Activated CD8-positive, alpha-beta T cell treated with anti-CD3 and anti-CD28 coated beads, Interleukin-2, amount 10 ng/mL, durations not matched to agents 7 days and 5 days (primary cell): ENCODE measurements around the gene MGMT. TPM values are rescaled to one million over a fixed set of nuclear protein-coding genes. Genes with fewer than 3 reads are reported as not detected.

Source experiments
- ATAC-seq: fragments of 150-1000 bp; cut with Tn5 transposase; one replicate; pipeline ENCODE4 v1.10.0; 2021; ENCODE audit warnings: moderate library complexity
- CTCF ChIA-PET: fragments of 350-600 bp; sonication (Branson Sonifier 250); formaldehyde crosslinking; loops from one replicate; lab custom pipeline; 2021; ENCODE audit warnings: antibody characterized with exemption; lab: Charles Lee
- POLR2A ChIA-PET: fragments of 350-600 bp; sonication (Branson Sonifier 250); formaldehyde crosslinking; loops from one replicate; lab custom pipeline; 2021; ENCODE audit warnings: antibody characterized with exemption; lab: Charles Lee
- DNase-seq: peaks from one replicate; pipeline ENCODE4 v3.0.0-alpha.2; 2020
- H3K27ac Mint-ChIP-seq: one replicate; pipeline ENCODE4 v1.8.0; 2021; ENCODE audit warnings: mild to moderate bottlenecking, mixed read lengths
- H3K27me3 Mint-ChIP-seq: one replicate; pipeline ENCODE4 v1.8.0; 2021; ENCODE audit warnings: low read depth, mixed read lengths
- H3K36me3 Mint-ChIP-seq: one replicate; pipeline ENCODE4 v1.8.0; 2021; ENCODE audit warnings: low read depth, mixed read lengths
- H3K4me1 Mint-ChIP-seq: one replicate; pipeline ENCODE4 v1.8.0; 2021; ENCODE audit warnings: low read depth, mixed read lengths
- H3K4me3 Mint-ChIP-seq: one replicate; pipeline ENCODE4 v1.8.0; 2021; ENCODE audit warnings: mild to moderate bottlenecking, mixed read lengths
- H3K9me3 Mint-ChIP-seq: one replicate; pipeline ENCODE4 v1.8.0; 2022; ENCODE audit warnings: mixed read lengths; ENCODE audit not compliant: insufficient read depth
- total RNA-seq, 2 experiments: library from RNA; stranded (reverse); gene quantifications; one replicate each; pipeline ENCODE4 v1.2.3, GENCODE V29; 2021

The MGMT gene
- total RNA-seq, 2 experiments from 2014 or later, result 16.7 to 17.3 TPM

DNA sequence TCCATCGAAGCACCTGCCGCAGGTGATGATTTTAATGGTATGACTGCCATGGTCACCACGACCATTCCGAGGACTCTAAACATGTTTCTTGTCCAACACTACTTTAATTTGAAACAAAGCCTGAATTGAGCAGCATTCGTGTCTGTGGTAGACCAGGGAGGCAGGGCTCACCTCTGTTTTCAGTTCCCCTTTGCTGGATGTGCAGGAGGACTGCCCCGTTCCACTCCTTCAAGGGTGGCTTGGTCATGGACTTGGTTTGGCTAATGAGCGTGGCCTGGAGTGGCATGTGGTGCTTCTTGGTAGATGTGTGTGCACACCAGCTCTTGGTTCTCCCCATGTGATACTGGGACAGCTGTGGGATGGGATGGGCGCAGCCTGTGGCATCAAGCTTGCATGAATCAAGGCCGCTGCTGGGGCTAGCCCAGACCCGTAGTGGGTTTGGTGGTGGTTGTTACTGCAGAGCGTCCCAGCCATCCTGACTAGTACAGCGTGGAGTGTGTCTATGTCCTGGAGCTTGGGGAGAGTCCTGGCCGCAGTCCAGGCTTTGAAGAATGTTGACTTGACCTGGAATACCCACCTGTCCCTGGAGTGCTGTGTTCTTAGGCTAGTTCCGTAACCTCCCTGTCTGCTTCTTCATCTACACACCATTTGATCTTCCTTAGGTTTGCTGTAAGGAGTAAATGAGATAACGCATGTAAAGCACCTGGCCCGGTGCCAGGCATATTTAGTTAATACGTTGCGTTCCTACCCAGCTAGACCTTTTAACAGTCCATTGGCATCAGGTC lies 34.8 kb downstream of the MGMT start:
- Mint-ChIP-seq H3K4me3 (no peak overlapping the region), H3K4me1 (no peaks in the 10 kb centered on the region), H3K27ac (no peak overlapping the region), H3K36me3 (peaks cover 19% of the 10 kb centered on the region), H3K27me3 (no peaks in the 10 kb centered on the region), H3K9me3 (peaks cover 22% of the 10 kb centered on the region)
- POLR2A ChIA-PET, result no interaction called here
- no peak for DNase-seq
- ATAC-seq, result no peak
- CTCF ChIA-PET, result no interaction called here

- no peaks in the 10 kb centered on the region for H3K27me3 Mint-ChIP-seq
- peaks cover 27% of the 10 kb centered on the region for H3K9me3 Mint-ChIP-seq
- ChIA-PET POLR2A (no interaction called here), CTCF (no interaction called here)
- H3K27ac Mint-ChIP-seq, result no peak overlapping the region
- no peak overlapping the region for H3K4me3 Mint-ChIP-seq
- ATAC-seq, result no peak
- peaks cover 19% of the 10 kb centered on the region for H3K36me3 Mint-ChIP-seq
- H3K4me1 Mint-ChIP-seq, result no peaks in the 10 kb centered on the region
- DNase-seq, result no peak
Observed at GRCh38 chr10:129502448-129502847, 35.4 kb downstream of the MGMT start.

DNA sequence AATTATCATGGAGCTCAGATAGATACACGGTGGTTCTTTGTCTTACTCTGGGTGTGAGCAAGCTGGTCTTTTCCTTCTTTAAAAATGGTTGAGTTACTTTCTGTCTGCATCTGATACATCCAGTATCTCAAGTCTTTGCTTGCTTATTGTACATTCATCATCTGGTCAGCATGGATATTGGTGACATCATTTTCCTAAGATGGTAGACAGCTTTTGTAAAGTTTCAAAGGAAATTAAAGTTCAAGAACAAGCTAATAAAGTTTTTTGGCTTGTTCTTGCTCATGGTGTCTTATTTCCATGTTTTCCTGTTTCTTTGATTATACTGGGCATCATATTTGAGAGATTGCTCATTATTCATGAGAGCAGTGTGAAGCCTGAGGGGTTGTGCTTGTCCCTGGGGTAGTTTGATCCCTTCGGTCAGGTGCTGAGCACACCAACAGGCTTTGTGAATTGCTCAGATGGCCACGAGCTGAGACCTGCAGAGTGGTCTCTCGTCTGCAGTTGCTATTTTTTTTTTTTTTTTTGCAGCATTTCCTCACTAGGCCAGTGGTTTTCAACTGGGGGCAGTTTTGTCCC lies 38.5 kb downstream of the MGMT start:
- Mint-ChIP-seq H3K4me3 (no peak overlapping the region), H3K9me3 (peaks cover 19% of the 10 kb centered on the region), H3K27ac (no peak overlapping the region), H3K36me3 (peaks cover 19% of the 10 kb centered on the region), H3K4me1 (no peaks in the 10 kb centered on the region), H3K27me3 (no peaks in the 10 kb centered on the region)
- DNase-seq (no peak), ATAC-seq (no peak)
- CTCF ChIA-PET, result no interaction called here
- POLR2A ChIA-PET, result no interaction called here

DNA sequence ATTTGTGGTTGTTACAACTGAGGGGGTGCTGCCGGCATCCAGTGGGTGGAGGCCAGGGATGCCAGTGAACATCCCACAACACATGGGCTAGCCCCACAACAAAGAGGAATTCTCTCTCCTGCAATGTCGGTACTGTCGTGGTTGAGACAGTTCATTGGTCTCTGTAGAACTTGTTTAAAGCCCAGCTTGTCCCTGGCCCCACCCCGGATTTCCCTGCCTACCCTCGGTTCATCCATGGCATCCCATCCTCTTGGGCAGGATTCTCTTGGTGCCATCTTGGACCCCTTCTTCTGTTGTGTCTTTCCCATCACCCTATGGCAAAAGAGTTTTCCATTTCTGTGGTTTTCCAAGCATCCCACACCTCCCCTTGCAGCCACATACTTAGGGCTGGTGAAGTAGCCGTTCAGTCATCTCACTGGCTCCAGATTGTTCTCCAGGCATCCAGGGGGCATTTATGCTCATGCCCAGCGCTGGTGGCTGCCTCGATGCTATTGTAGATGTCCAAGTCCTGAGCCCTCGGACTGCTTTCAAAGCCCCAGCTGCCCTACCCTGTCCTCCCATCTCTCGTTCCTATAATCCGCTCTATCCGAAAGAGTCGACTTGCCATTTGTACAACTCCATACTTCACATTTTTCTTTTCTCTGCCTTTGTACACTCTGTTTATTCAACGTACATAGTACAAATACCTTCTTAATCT lies 39.2 kb downstream of the MGMT start:
- H3K36me3 Mint-ChIP-seq, result peaks cover 19% of the 10 kb centered on the region
- ATAC-seq (no peak), DNase-seq (no peak)
- H3K9me3 Mint-ChIP-seq, result peaks cover 22% of the 10 kb centered on the region
- H3K27ac Mint-ChIP-seq, result no peak overlapping the region
- H3K4me1 Mint-ChIP-seq, result no peaks in the 10 kb centered on the region
- ChIA-PET CTCF (no interaction called here), POLR2A (no interaction called here)
- no peak overlapping the region for H3K4me3 Mint-ChIP-seq
- no peaks in the 10 kb centered on the region for H3K27me3 Mint-ChIP-seq

DNA sequence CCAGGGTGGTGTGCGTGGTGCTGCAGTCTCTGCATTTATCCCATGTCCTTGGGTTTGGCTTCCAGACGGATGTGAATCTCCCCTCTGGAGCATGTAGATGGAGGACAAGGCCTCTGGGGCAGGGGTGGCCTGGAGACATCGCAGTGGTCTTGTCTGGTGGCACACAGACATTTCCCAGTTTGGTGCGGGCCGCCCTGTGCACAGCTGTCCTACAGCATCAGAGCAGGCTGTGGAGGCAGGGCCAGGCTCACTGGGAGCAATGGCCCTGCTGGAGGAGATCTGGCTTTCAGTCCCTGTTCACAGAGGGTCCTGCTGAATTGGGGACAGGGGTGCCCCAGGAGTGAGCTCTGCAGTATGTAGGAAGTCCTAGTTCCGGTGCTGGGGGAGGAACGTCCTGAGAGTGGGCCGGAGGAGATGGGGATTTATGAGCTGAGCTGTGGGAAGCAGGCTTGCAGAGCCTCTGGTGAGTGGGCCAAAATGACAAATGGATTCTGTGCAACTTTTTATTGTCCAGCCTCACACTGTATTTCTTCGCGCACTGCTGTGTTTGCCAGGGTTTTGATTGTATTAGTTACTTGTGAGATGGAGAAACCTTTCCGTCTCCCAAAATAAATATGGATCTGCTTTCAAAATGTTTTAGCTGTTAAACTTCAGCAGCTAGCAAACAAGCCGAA lies 40.3 kb downstream of the MGMT start:
- ChIA-PET CTCF (no interaction called here), POLR2A (no interaction called here)
- no peak overlapping the region for H3K27ac Mint-ChIP-seq
- H3K9me3 Mint-ChIP-seq, result peaks cover 26% of the 10 kb centered on the region
- H3K36me3 Mint-ChIP-seq, result peaks cover 17% of the 10 kb centered on the region
- no peaks in the 10 kb centered on the region for H3K4me1 Mint-ChIP-seq
- DNase-seq (no peak), ATAC-seq (no peak)
- H3K27me3 Mint-ChIP-seq, result no peaks in the 10 kb centered on the region
- no peak overlapping the region for H3K4me3 Mint-ChIP-seq

GRCh38 chr10:129509155-129509554 lies 42.1 kb downstream of the MGMT start:
- Mint-ChIP-seq H3K27me3 (no peaks in the 10 kb centered on the region), H3K27ac (no peak overlapping the region), H3K9me3 (peaks cover 25% of the 10 kb centered on the region), H3K4me1 (no peaks in the 10 kb centered on the region), H3K36me3 (peaks cover 17% of the 10 kb centered on the region), H3K4me3 (no peak overlapping the region)
- ChIA-PET POLR2A (no interaction called here), CTCF (no interaction called here)
- ATAC-seq (no peak), DNase-seq (no peak)

DNA sequence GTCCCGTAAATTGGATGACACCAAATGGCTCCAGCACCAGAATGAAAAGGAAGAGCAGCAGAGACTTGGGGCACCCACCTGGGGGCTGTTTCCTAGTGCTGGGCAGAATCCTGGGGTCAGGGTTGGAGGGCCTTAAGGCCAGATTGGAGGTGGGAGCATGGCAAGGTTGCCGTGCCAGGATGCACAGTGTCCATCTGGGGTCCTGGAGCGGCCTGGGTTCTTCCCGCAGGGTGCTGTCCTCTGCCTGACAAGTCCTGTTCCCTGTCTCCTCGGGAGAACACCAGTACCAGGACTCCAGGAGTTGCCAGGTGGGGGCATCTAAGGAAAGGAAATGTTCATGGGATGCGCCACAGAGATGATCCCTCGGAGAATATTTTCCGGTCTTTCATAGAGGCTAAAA lies 42.8 kb downstream of the MGMT start:
- Mint-ChIP-seq H3K27me3 (no peaks in the 10 kb centered on the region), H3K36me3 (peaks cover 17% of the 10 kb centered on the region), H3K4me3 (no peak overlapping the region), H3K4me1 (peaks cover 2% of the 10 kb centered on the region), H3K27ac (no peak overlapping the region), H3K9me3 (peaks cover 25% of the 10 kb centered on the region)
- ChIA-PET CTCF (no interaction called here), POLR2A (no interaction called here)
- DNase-seq, result no peak
- ATAC-seq, result no peak

DNA sequence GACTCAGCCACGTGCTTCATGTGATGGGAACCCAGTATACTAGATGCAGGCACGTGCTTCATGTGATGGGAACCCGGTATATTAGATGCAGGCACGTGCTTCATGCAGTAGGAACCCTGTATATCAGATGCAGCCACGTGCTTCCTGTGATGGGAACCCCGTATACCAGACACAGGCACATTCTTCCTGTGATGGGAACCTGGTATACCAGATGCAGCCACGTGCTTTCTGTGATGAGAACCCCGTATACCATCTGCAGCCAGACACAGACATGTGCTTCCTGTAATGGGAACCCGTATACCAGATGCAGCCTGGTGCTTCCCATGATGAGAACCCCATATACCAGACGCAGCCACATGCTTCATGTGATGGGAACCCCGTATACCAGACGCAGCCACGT lies 44.0 kb downstream of the MGMT start:
- H3K36me3 Mint-ChIP-seq, result peaks cover 17% of the 10 kb centered on the region
- POLR2A ChIA-PET, result no interaction called here
- H3K4me3 Mint-ChIP-seq, result no peak overlapping the region
- no peaks in the 10 kb centered on the region for H3K27me3 Mint-ChIP-seq
- no peak overlapping the region for H3K27ac Mint-ChIP-seq
- CTCF ChIA-PET, result no interaction called here
- DNase-seq, result no peak
- H3K4me1 Mint-ChIP-seq, result peaks cover 2% of the 10 kb centered on the region
- peaks cover 25% of the 10 kb centered on the region for H3K9me3 Mint-ChIP-seq
- ATAC-seq, result no peak

GRCh38 chr10:129511758-129512157 lies 44.7 kb downstream of the MGMT start:
- Mint-ChIP-seq H3K4me3 (no peak overlapping the region), H3K27me3 (no peaks in the 10 kb centered on the region), H3K36me3 (peaks cover 12% of the 10 kb centered on the region), H3K4me1 (peaks cover 2% of the 10 kb centered on the region), H3K9me3 (peaks cover 22% of the 10 kb centered on the region), H3K27ac (no peak overlapping the region)
- DNase-seq, result no peak
- ChIA-PET POLR2A (no interaction called here), CTCF (no interaction called here)
- ATAC-seq, result no peak

- Mint-ChIP-seq H3K9me3 (peaks cover 14% of the 10 kb centered on the region), H3K4me1 (peaks cover 2% of the 10 kb centered on the region), H3K36me3 (peaks cover 8% of the 10 kb centered on the region), H3K4me3 (no peak overlapping the region), H3K27me3 (no peaks in the 10 kb centered on the region), H3K27ac (no peak overlapping the region)
- CTCF ChIA-PET, result no interaction called here
- DNase-seq (no peak), ATAC-seq (no peak)
- POLR2A ChIA-PET, result no interaction called here
Observed at GRCh38 chr10:129513312-129513711, 46.3 kb downstream of the MGMT start.

GRCh38 chr10:129514568-129515451 lies 47.8 kb downstream of the MGMT start:
- no peak for ATAC-seq
- peaks cover 2% of the 10 kb centered on the region for H3K4me1 Mint-ChIP-seq

More at GRCh38 chr10:129514568-129515451, 47.8 kb downstream of the MGMT start:
- no peaks in the 10 kb centered on the region for H3K27me3 Mint-ChIP-seq
- CTCF ChIA-PET, result no interaction called here
- H3K27ac Mint-ChIP-seq, result no peak overlapping the region
- DNase-seq, result no peak
- peaks cover 25% of the 10 kb centered on the region for H3K9me3 Mint-ChIP-seq
- H3K4me3 Mint-ChIP-seq, result no peak overlapping the region
- POLR2A ChIA-PET, result no interaction called here
- peaks cover 5% of the 10 kb centered on the region for H3K36me3 Mint-ChIP-seq
